ENCODE data around the gene CCT8L2.
"Not testable (repeated sequence)": the region's sequence is repeated elsewhere in the genome, so short reads cannot be mapped to it uniquely, and the experiment has no call there.

Gene CCT8L2

GRCh38 chr22:16592710-16593109 lies at the start of gene CCT8L2:
Gene CCT8L2 (minus strand): TSS chr22:16592810. CDS start chr22:16592550, 260 bp downstream.
- DNase-seq (ENCODE audit: low spot score): not testable (repeated sequence)

GRCh38 chr22:16635442-16635841 lies 42.8 kb upstream of the CCT8L2 start:
- DNase-seq (ENCODE audit: low spot score): not testable (repeated sequence)

- DNase-seq (ENCODE audit: low spot score): not testable (repeated sequence)
Measured at GRCh38 chr22:16634092-16634491, 41.5 kb upstream of the CCT8L2 start.

- not testable (repeated sequence) for DNase-seq (ENCODE audit: low spot score)
Measured at GRCh38 chr22:16628476-16628875, 35.9 kb upstream of the CCT8L2 start.

GRCh38 chr22:16625018-16625417 lies 32.4 kb upstream of the CCT8L2 start:
- DNase-seq (ENCODE audit: low spot score): not testable (repeated sequence)

GRCh38 chr22:16623595-16623994 lies 31.0 kb upstream of the CCT8L2 start:
- not testable (repeated sequence) for DNase-seq (ENCODE audit: low spot score)

- DNase-seq (ENCODE audit: low spot score): not testable (repeated sequence)
Measured at GRCh38 chr22:16617516-16617915, 24.9 kb upstream of the CCT8L2 start.

GRCh38 chr22:16616390-16616938 lies 23.9 kb upstream of the CCT8L2 start:
- not testable (repeated sequence) for DNase-seq (ENCODE audit: low spot score)

- not testable (repeated sequence) for DNase-seq (ENCODE audit: low spot score)
Measured at GRCh38 chr22:16615606-16616245, 23.1 kb upstream of the CCT8L2 start.

- DNase-seq (ENCODE audit: low spot score): no peak
Measured at GRCh38 chr22:16609548-16610261, 17.1 kb upstream of the CCT8L2 start.

- DNase-seq (ENCODE audit: low spot score): no peak
Measured at GRCh38 chr22:16608931-16609330, 16.3 kb upstream of the CCT8L2 start.

GRCh38 chr22:16604257-16604998 lies 11.8 kb upstream of the CCT8L2 start:
- not testable (repeated sequence) for DNase-seq (ENCODE audit: low spot score)

- DNase-seq (ENCODE audit: low spot score): not testable (repeated sequence)
Measured at GRCh38 chr22:16603770-16604242, 11.2 kb upstream of the CCT8L2 start.

GRCh38 chr22:16603448-16603768 lies 10.8 kb upstream of the CCT8L2 start:
- DNase-seq (ENCODE audit: low spot score): no peak

GRCh38 chr22:16602728-16603447 lies 10.3 kb upstream of the CCT8L2 start:
- not testable (repeated sequence) for DNase-seq (ENCODE audit: low spot score)

- not testable (repeated sequence) for DNase-seq (ENCODE audit: low spot score)
Measured at GRCh38 chr22:16602224-16602727, 9.7 kb upstream of the CCT8L2 start.

GRCh38 chr22:16601437-16602223 lies 9.0 kb upstream of the CCT8L2 start:
- peak; percentile 25 for DNase-seq (ENCODE audit: low spot score)

- peak; percentile 70 for DNase-seq (ENCODE audit: low spot score)
Measured at GRCh38 chr22:16600644-16601436, 8.2 kb upstream of the CCT8L2 start.

GRCh38 chr22:16599648-16600047 lies 7.0 kb upstream of the CCT8L2 start:
- DNase-seq (ENCODE audit: low spot score): not testable (repeated sequence)

GRCh38 chr22:16595251-16595650 lies 2.6 kb upstream of the CCT8L2 start:
- not testable (repeated sequence) for DNase-seq (ENCODE audit: low spot score)
